C4-2B (cell line): ENCODE results near the gene GGN.

Source experiments
- CTCF ChIP-seq: fragments of 450-650 bp; conservative IDR thresholded peaks from 2 replicates; pipeline ENCODE4 v1.5.1; 2017; ENCODE audit warnings: mild to moderate bottlenecking
- ZFX ChIP-seq: fragments of 450-650 bp; IDR thresholded peaks from 2 replicates; pipeline ENCODE4 v1.6.1; 2017

GRCh38 chr19:38425810-38426466, 38.1 kb upstream of the GGN start, which contains the start of gene RASGRP4:
- TF ChIP-seq CTCF = no peak
- no peak for TF ChIP-seq ZFX
